GM12878 (cell line): ENCODE data around the gene CDO1. TPM values are rescaled to one million over a fixed set of nuclear protein-coding genes. Genes with fewer than 3 reads are reported as not detected.

Experiments used
- ATAC-seq: fragments of 200-7000 bp; cut with Tn5 transposase; 3 replicates; pipeline ENCODE4 v1.9.1; 2020; ENCODE audit warnings: mild to moderate bottlenecking, moderate library complexity
- BruUV-seq: library from RNA; stranded (reverse); fragments of 400-500 nt; replicated peaks from 2 replicates; lab custom pipeline; 2021; lab: Mats Ljungman, UMichigan
- CTCF ChIA-PET: fragments of 300-600 bp; sonication (Branson Sonifier 250); formaldehyde crosslinking; extraction: SDS; loops from one replicate; lab custom pipeline; 2021; ENCODE audit warnings: inconsistent platforms; lab: Yijun Ruan, JAX
- POLR2A ChIA-PET: fragments of 350-600 bp; formaldehyde crosslinking; extraction: SDS; loops from one replicate; lab custom pipeline; 2021; ENCODE audit warnings: inconsistent platforms; lab: Charles Lee
- RAD21 ChIA-PET: fragments of 300-600 bp; sonication (Branson Sonifier 250); formaldehyde crosslinking; loops from one replicate; lab custom pipeline; 2023; ENCODE audit warnings: antibody characterized with exemption; ENCODE audit not compliant: unreplicated experiment; lab: Charles Lee
- SMC1A ChIA-PET: fragments of 300-600 bp; sonication (Branson Sonifier 250); formaldehyde crosslinking; loops from one replicate; lab custom pipeline; 2023; ENCODE audit not compliant: unreplicated experiment, uncharacterized antibody; lab: Charles Lee
- DNase-seq: peaks from one replicate; pipeline ENCODE4 v3.0.0-alpha.2; 2011; ENCODE audit warnings: low read depth, low spot score
- FAIRE-seq: peaks from 3 replicates; lab custom pipeline; 2011; peaks lifted over from hg19 to GRCh38; lab: Jason Lieb, UNC
- H2AFZ ChIP-seq: 2 replicates; pipeline ENCODE4 v1.6.0; 2011; ENCODE audit warnings: low read depth, low read length, control low read depth; ENCODE audit not compliant: control insufficient read depth
- H3K27ac ChIP-seq: 2 replicates; pipeline ENCODE4 v1.5.1; 2011; ENCODE audit warnings: control low read depth; ENCODE audit not compliant: control insufficient read depth, insufficient read depth
- H3K27me3 ChIP-seq, 2 experiments: replicated peaks in 1 of 2; 2 replicates each; pipeline versions ENCODE4 v1.6.0 to v1.6.1; 2011; ENCODE audit warnings: low read length in 1 of 2; ENCODE audit not compliant: control insufficient read depth in 2 of 2, insufficient read depth in 2 of 2
- H3K36me3 ChIP-seq, 2 experiments: 2 replicates each; pipeline ENCODE4 v1.5.1; 2011; ENCODE audit warnings: low read length in 1 of 2; ENCODE audit not compliant: control insufficient read depth in 2 of 2, insufficient read depth in 2 of 2
- H3K4me1 ChIP-seq: 2 replicates; pipeline ENCODE4 v1.6.1; 2011; ENCODE audit warnings: mild to moderate bottlenecking, low read length, moderate library complexity, mixed read lengths; ENCODE audit not compliant: control insufficient read depth, insufficient read depth
- H3K4me2 ChIP-seq: 2 replicates; pipeline ENCODE4 v1.6.0; 2011; ENCODE audit warnings: control low read depth; ENCODE audit not compliant: control insufficient read depth, insufficient read depth
- H3K4me3 ChIP-seq: fragments of 200-600 bp; sonication (generic); 2 replicates; pipeline ENCODE4 v1.5.1; 2016
- H3K79me2 ChIP-seq: 2 replicates; pipeline ENCODE4 v1.6.0; 2011; ENCODE audit warnings: low read length; ENCODE audit not compliant: control insufficient read depth, insufficient read depth
- H3K9ac ChIP-seq: 2 replicates; pipeline ENCODE4 v1.8.0; 2011; ENCODE audit warnings: low read length, control low read depth, mixed read lengths; ENCODE audit not compliant: control insufficient read depth, insufficient read depth
- H3K9me3 ChIP-seq: replicated peaks from 3 replicates; pipeline ENCODE4 v1.5.1; 2011; ENCODE audit warnings: mild to moderate bottlenecking, low read length; ENCODE audit not compliant: control insufficient read depth, insufficient read depth
- H4K20me1 ChIP-seq: 2 replicates; pipeline ENCODE4 v1.6.0; 2011; ENCODE audit not compliant: control insufficient read depth, insufficient read depth
- BCL11A ChIP-seq: IDR thresholded peaks from 2 replicates; pipeline ENCODE4 v1.6.1; 2011; ENCODE audit warnings: low read depth, low read length
- DPF2 ChIP-seq: fragments of 450-650 bp; IDR thresholded peaks from 2 replicates; pipeline ENCODE4 v1.6.1; 2017; ENCODE audit warnings: mild to moderate bottlenecking
- EZH2 ChIP-seq: IDR thresholded peaks from 2 replicates; pipeline ENCODE4 v1.6.1; 2012; ENCODE audit warnings: low read depth, mild to moderate bottlenecking, control low read depth, inconsistent platforms, low read length, borderline replicate concordance; ENCODE audit not compliant: control insufficient read depth
- FOS ChIP-seq: IDR thresholded peaks from 3 replicates; pipeline ENCODE4 v1.6.1; 2011; ENCODE audit warnings: borderline replicate concordance; ENCODE audit not compliant: insufficient read length; ENCODE audit errors: extremely low read depth
- HDAC2 ChIP-seq: fragments of 200-600 bp; sonication (generic); IDR thresholded peaks from 2 replicates; pipeline ENCODE4 v1.6.1; 2017
- IRF4 ChIP-seq: IDR thresholded peaks from 2 replicates; pipeline ENCODE4 v1.6.1; 2011; ENCODE audit warnings: low read depth, low read length
- RUNX3 ChIP-seq: IDR thresholded peaks from 2 replicates; pipeline ENCODE4 v1.6.1; 2012; ENCODE audit warnings: low read length, inconsistent platforms
- SMAD1 ChIP-seq: fragments of 450-650 bp; IDR thresholded peaks from 2 replicates; pipeline ENCODE4 v1.6.1; 2018; ENCODE audit warnings: mild to moderate bottlenecking, low read depth; ENCODE audit not compliant: partially characterized antibody
- SREBF1 ChIP-seq: IDR thresholded peaks from 2 replicates; pipeline ENCODE4 v1.6.1; 2012; ENCODE audit warnings: mild to moderate bottlenecking, low read length
- ZSCAN29 ChIP-seq: fragments of 450-650 bp; IDR thresholded peaks from 2 replicates; pipeline ENCODE4 v1.6.1; 2017; ENCODE audit warnings: mild to moderate bottlenecking, moderate library complexity
- in situ Hi-C: fragments of 300-500 bp; cut with MboI; formaldehyde crosslinking; loops from 9 replicates; pipeline ENCODE4 v1.14.3; 2018; ENCODE audit warnings: mixed read lengths
- intact Hi-C: fragments of 100-400 bp; cut with micrococcal nuclease; formaldehyde crosslinking; loops from one replicate; pipeline ENCODE4 v1.14.2; 2022; ENCODE audit not compliant: unreplicated experiment
- polyA plus RNA-seq, 11 experiments: library from polyadenylated mRNA; depleted of rRNA in 4 of 11; unstranded in 6 of 11; stranded (reverse) in 5 of 11; fragments of >200 nt; fragmentation: Nextera tagmentation in 4 of 11; fragmentation: Illumina TruSeq in 1 of 11; extraction: Ambion mirVana in 4 of 11; extraction: Trizol in 1 of 11; gene quantifications; 1 replicate in 1 of 11; 2 replicates in 10 of 11; pipeline versions ENCODE4 v1.2.1 to v1.2.3, GENCODE V29; 2011 to 2016; ENCODE audit warnings: inconsistent platforms in 2 of 11, missing spikeins in 2 of 11, low read depth in 1 of 11
- total RNA-seq, 4 experiments: library from RNA; depleted of rRNA in 3 of 4; stranded (reverse); fragments of >200 nt in 3 of 4; fragmentation: Illumina TruSeq in 1 of 4; extraction: Trizol in 1 of 4; gene quantifications; 2 replicates each; pipeline versions ENCODE4 v1.2.1 to v1.2.3, GENCODE V29; 2013 to 2021
- TF ChIP-seq, protein P1 (sequence below): fragments of 450-650 bp; IDR thresholded peaks from 2 replicates; pipeline ENCODE4 v1.6.1; 2016; ENCODE audit warnings: mild to moderate bottlenecking
- TF ChIP-seq, protein P2 (sequence below): fragments of 450-650 bp; IDR thresholded peaks from 2 replicates; pipeline ENCODE4 v1.6.1; 2014; ENCODE audit warnings: mild to moderate bottlenecking

The CDO1 gene
- total and polyA plus RNA-seq, 10 of the 15 experiments (the other 5 are each of a cell fraction or from before 2014, with no cell fraction given) = 0.05 TPM; not detected in 9

DNA sequence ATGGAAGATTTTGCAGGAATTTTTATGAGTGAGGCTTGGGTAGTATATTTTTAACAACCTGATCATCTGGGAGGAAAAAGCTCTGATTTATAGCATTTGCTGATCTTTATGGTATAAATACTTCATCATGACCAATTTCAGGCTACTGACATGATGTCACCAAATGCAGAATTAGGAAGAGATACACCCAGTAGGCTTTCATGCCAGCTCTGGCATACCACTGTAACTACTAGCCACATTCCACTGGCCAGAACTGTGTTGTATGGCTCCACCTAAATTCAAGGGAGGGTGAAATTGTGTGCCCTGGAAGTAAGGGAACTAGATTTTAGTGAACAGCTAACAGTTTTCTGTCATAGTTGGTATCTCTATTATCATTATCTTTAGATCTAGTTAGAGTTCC lies 42.9 kb upstream of the CDO1 start:
- ATAC-seq (no peak), FAIRE-seq (no peak), DNase-seq (no peak)
- Histone ChIP-seq H3K4me2 (no peak overlapping the region), H3K4me3 (no peak overlapping the region), H3K36me3 (no peaks in the 10 kb centered on the region), H3K79me2 (peaks cover 58% of the 10 kb centered on the region), H3K9ac (no peak overlapping the region), H3K4me1 (no peaks in the 10 kb centered on the region), H2AFZ (no peak overlapping the region), H4K20me1 (no peaks in the 10 kb centered on the region), H3K9me3 (peaks cover 4% of the 10 kb centered on the region), H3K27me3 (no peaks in the 10 kb centered on the region), H3K27ac (no peak overlapping the region)
- in situ Hi-C loops = no loop called here
- ChIA-PET POLR2A (no interaction called here), CTCF (interaction anchor here (0.6 to 2.1 kb wide), 4 partner anchors 10 to 45 kb away, joined by 3 to 6 read pairs (median 3); no protein-coding TSS in a partner anchor), RAD21 (no interaction called here), SMC1A (interaction anchor here (1.3 to 1.5 kb wide), 2 partner anchors 14 to 24 kb away, joined by 3 read pairs; no protein-coding TSS in a partner anchor)
- no peak for TF ChIP-seq IRF4
- TF ChIP-seq SMAD1 = no peak
- TF ChIP-seq, protein P1, sequence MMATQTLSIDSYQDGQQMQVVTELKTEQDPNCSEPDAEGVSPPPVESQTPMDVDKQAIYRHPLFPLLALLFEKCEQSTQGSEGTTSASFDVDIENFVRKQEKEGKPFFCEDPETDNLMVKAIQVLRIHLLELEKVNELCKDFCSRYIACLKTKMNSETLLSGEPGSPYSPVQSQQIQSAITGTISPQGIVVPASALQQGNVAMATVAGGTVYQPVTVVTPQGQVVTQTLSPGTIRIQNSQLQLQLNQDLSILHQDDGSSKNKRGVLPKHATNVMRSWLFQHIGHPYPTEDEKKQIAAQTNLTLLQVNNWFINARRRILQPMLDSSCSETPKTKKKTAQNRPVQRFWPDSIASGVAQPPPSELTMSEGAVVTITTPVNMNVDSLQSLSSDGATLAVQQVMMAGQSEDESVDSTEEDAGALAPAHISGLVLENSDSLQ = no peak
- no peak for TF ChIP-seq ZSCAN29
- no peak for TF ChIP-seq RUNX3
- TF ChIP-seq HDAC2 = no peak
- no peak for TF ChIP-seq SREBF1
- no peak for TF ChIP-seq BCL11A
- TF ChIP-seq, protein P2, sequence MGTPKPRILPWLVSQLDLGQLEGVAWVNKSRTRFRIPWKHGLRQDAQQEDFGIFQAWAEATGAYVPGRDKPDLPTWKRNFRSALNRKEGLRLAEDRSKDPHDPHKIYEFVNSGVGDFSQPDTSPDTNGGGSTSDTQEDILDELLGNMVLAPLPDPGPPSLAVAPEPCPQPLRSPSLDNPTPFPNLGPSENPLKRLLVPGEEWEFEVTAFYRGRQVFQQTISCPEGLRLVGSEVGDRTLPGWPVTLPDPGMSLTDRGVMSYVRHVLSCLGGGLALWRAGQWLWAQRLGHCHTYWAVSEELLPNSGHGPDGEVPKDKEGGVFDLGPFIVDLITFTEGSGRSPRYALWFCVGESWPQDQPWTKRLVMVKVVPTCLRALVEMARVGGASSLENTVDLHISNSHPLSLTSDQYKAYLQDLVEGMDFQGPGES = no peak
- no peak for TF ChIP-seq DPF2
- no peak for TF ChIP-seq FOS
- no peak for TF ChIP-seq EZH2
- no TSS peak for BruUV-seq
- intact Hi-C loops = no loop called here
